Lower lobe of right lung (tissue), 2 donors: ENCODE measurements around the gene SLC10A6. TPM values are rescaled to one million over a fixed set of nuclear protein-coding genes. Genes with fewer than 3 reads are reported as not detected.

Source experiments
- ATAC-seq, 2 donors: fragments of 200-7000 bp; cut with Tn5 transposase; one replicate each; pipeline ENCODE4 v1.9.1; 2020 to 2022; ENCODE audit warnings: mild to moderate bottlenecking in 2 of 2, moderate library complexity in 2 of 2
- DNase-seq: peaks from one replicate; pipeline ENCODE4 v3.0.0-alpha.2; 2020
- H3K27ac ChIP-seq: fragments of 200-600 bp; one replicate; pipeline ENCODE4 v1.8.0; 2022
- H3K27me3 ChIP-seq: fragments of 200-600 bp; one replicate; pipeline ENCODE4 v1.8.0; 2022; ENCODE audit warnings: low read depth
- H3K36me3 ChIP-seq: fragments of 200-600 bp; one replicate; pipeline ENCODE4 v1.8.0; 2022; ENCODE audit warnings: mild to moderate bottlenecking
- H3K4me1 ChIP-seq: fragments of 200-600 bp; one replicate; pipeline ENCODE4 v1.8.0; 2022
- H3K4me3 ChIP-seq: fragments of 200-600 bp; one replicate; pipeline ENCODE4 v1.8.0; 2022; ENCODE audit warnings: mild to moderate bottlenecking
- H3K9me3 ChIP-seq: fragments of 200-600 bp; one replicate; pipeline ENCODE4 v1.8.0; 2022
- CTCF ChIP-seq: fragments of 200-600 bp; IDR thresholded peaks from one replicate; pipeline ENCODE4 v1.8.0; 2022; ENCODE audit warnings: antibody characterized with exemption, mild to moderate bottlenecking
- intact Hi-C: fragments of 100-400 bp; cut with DNase I; formaldehyde crosslinking; loops from one replicate; pipeline ENCODE4 v1.11.0; 2022
- total RNA-seq: library from RNA; stranded (reverse); fragmentation: NEBNext Ultra II Directional; extraction: Animal tissue kit (Norgen Biotek cat#: 25700); gene quantifications from one replicate; pipeline ENCODE4 v1.2.1, GENCODE V29; 2021
- donor health status: DM: no; HTN: yes; CAD: no; lungs with severe emphysema.

SLC10A6 gene
- total RNA-seq, 1 donor from 2014 or later, result 0.97 TPM

- Histone ChIP-seq H3K27me3 (no peaks in the 10 kb centered on the region), H3K27ac (no peak overlapping the region), H3K9me3 (no peaks in the 10 kb centered on the region), H3K36me3 (no peaks in the 10 kb centered on the region), H3K4me1 (no peaks in the 10 kb centered on the region), H3K4me3 (no peak overlapping the region)
- intact Hi-C loops, result no loop called here
- no peak for ATAC-seq
- TF ChIP-seq CTCF, result no peak
- no peak for DNase-seq
These were observed 23.7 kb downstream of the SLC10A6 start for GRCh38 chr4:86825511-86825910.

- no peak for DNase-seq
- no peak overlapping the region for H3K4me3 ChIP-seq
- H3K27ac ChIP-seq, result no peak overlapping the region
- no peaks in the 10 kb centered on the region for H3K36me3 ChIP-seq
- H3K9me3 ChIP-seq, result no peaks in the 10 kb centered on the region
- no peak for ATAC-seq
- no peaks in the 10 kb centered on the region for H3K27me3 ChIP-seq
- intact Hi-C loops, result no loop called here
- no peak for TF ChIP-seq CTCF
- H3K4me1 ChIP-seq, result no peaks in the 10 kb centered on the region
These were observed 27.0 kb downstream of the SLC10A6 start for GRCh38 chr4:86822136-86822535.

GRCh38 chr4:86821151-86821550 is 28.0 kb downstream of the SLC10A6 start:
- Histone ChIP-seq H3K4me1 (peaks cover 2% of the 10 kb centered on the region), H3K27ac (no peak overlapping the region), H3K4me3 (no peak overlapping the region), H3K27me3 (no peaks in the 10 kb centered on the region), H3K36me3 (no peaks in the 10 kb centered on the region), H3K9me3 (no peaks in the 10 kb centered on the region)
- no peak for DNase-seq
- no peak for ATAC-seq
- intact Hi-C loops, result no loop called here
- no peak for TF ChIP-seq CTCF

GRCh38 chr4:86819561-86819960 is 29.6 kb downstream of the SLC10A6 start:
- no peak overlapping the region for H3K27ac ChIP-seq
- no peak for TF ChIP-seq CTCF
- H3K27me3 ChIP-seq, result no peaks in the 10 kb centered on the region
- H3K9me3 ChIP-seq, result peaks cover 6% of the 10 kb centered on the region
- ATAC-seq (no peak), DNase-seq (no peak)
- intact Hi-C loops, result no loop called here
- H3K4me1 ChIP-seq, result peaks cover 6% of the 10 kb centered on the region
- H3K4me3 ChIP-seq, result no peak overlapping the region
- H3K36me3 ChIP-seq, result peaks cover 12% of the 10 kb centered on the region

- Histone ChIP-seq H3K27ac (no peak overlapping the region), H3K36me3 (peaks cover 18% of the 10 kb centered on the region), H3K27me3 (no peaks in the 10 kb centered on the region), H3K4me3 (no peak overlapping the region), H3K4me1 (peaks cover 6% of the 10 kb centered on the region), H3K9me3 (peaks cover 6% of the 10 kb centered on the region)
- ATAC-seq (peak in 1 of 2 donors; percentile 26), DNase-seq (no peak)
- no peak for TF ChIP-seq CTCF
- intact Hi-C loops, result no loop called here
These were observed 30.3 kb downstream of the SLC10A6 start for GRCh38 chr4:86818841-86819240.

- Histone ChIP-seq H3K27me3 (no peaks in the 10 kb centered on the region), H3K36me3 (peaks cover 22% of the 10 kb centered on the region), H3K27ac (no peak overlapping the region), H3K4me1 (peaks cover 6% of the 10 kb centered on the region), H3K4me3 (no peak overlapping the region), H3K9me3 (peaks cover 6% of the 10 kb centered on the region)
- no peak for DNase-seq
- ATAC-seq, result no peak
- TF ChIP-seq CTCF, result no peak
- intact Hi-C loops, result no loop called here
These were observed 31.0 kb downstream of the SLC10A6 start for GRCh38 chr4:86818211-86818610.
